Neuronal stem cell (in vitro differentiated cells): Measurements from ENCODE around the gene XIST.
A peak's percentile ranks its signal among the peaks of the same experiment; 100 is the strongest.

ENCODE experiments used
- DNase-seq: peaks from one replicate; pipeline ENCODE4 v3.0.0-alpha.2; 2013; ENCODE audit warnings: low spot score
- H2AFZ ChIP-seq: one replicate; pipeline ENCODE4 v1.6.1; 2013; ENCODE audit warnings: mild to moderate bottlenecking, low read length, inconsistent platforms
- H2AK5ac ChIP-seq: 2 replicates; pipeline ENCODE4 v1.6.1; 2013; ENCODE audit warnings: low read depth, mild to moderate bottlenecking, inconsistent platforms, low read length, moderate library complexity, mixed read lengths
- H2BK120ac ChIP-seq: 2 replicates; pipeline ENCODE4 v1.6.1; 2013; ENCODE audit warnings: low read depth, mild to moderate bottlenecking, inconsistent platforms, low read length, moderate library complexity, mixed read lengths
- H2BK12ac ChIP-seq: one replicate; pipeline ENCODE4 v1.6.1; 2013; ENCODE audit warnings: low read length, inconsistent platforms
- H2BK15ac ChIP-seq: 2 replicates; pipeline ENCODE4 v1.6.1; 2013; ENCODE audit warnings: mild to moderate bottlenecking, low read length, inconsistent platforms, mixed read lengths
- H2BK5ac ChIP-seq: one replicate; pipeline ENCODE4 v1.6.1; 2013; ENCODE audit warnings: inconsistent platforms, mild to moderate bottlenecking, low read length, moderate library complexity
- H3K14ac ChIP-seq: one replicate; pipeline ENCODE4 v1.6.1; 2013; ENCODE audit warnings: low read length, inconsistent platforms
- H3K18ac ChIP-seq: 2 replicates; pipeline ENCODE4 v1.6.1; 2013; ENCODE audit warnings: low read length, inconsistent platforms
- H3K23ac ChIP-seq: 2 replicates; pipeline ENCODE4 v1.6.1; 2013; ENCODE audit warnings: low read depth, mild to moderate bottlenecking, mixed read lengths, low read length, inconsistent platforms; ENCODE audit not compliant: poor library complexity
- H3K27ac ChIP-seq: replicated peaks from 3 replicates; pipeline ENCODE4 v1.5.1; 2013; ENCODE audit warnings: low read length, inconsistent platforms
- H3K27me3 ChIP-seq, 3 experiments: 2 replicates each; pipeline ENCODE4 v1.6.1; 2013; ENCODE audit warnings: low read length in 3 of 3, mild to moderate bottlenecking in 2 of 3, inconsistent platforms in 1 of 3, low read depth in 1 of 3, mixed read lengths in 1 of 3, moderate library complexity in 1 of 3; ENCODE audit not compliant: control insufficient read depth in 3 of 3, insufficient read depth in 3 of 3
- H3K36me3 ChIP-seq, 2 donors: replicated peaks in 1 of 2; 2 replicates each; pipeline ENCODE4 v1.6.1; 2013; ENCODE audit warnings: low read length in 2 of 2; ENCODE audit not compliant: control insufficient read depth in 2 of 2, insufficient read depth in 2 of 2
- H3K4ac ChIP-seq: 2 replicates; pipeline ENCODE4 v1.6.1; 2013; ENCODE audit warnings: inconsistent platforms, mild to moderate bottlenecking, low read length, moderate library complexity
- H3K4me1 ChIP-seq, 2 donors: 1 replicate in 1 of 2; 2 replicates in 1 of 2; pipeline ENCODE4 v1.6.1; 2013; ENCODE audit warnings: low read length in 2 of 2, low read depth in 1 of 2; ENCODE audit not compliant: control insufficient read depth in 2 of 2, insufficient read depth in 1 of 2
- H3K4me2 ChIP-seq: one replicate; pipeline ENCODE4 v1.6.1; 2013; ENCODE audit warnings: mild to moderate bottlenecking, low read length, inconsistent platforms; ENCODE audit not compliant: insufficient read depth, poor library complexity, severe bottlenecking
- H3K4me3 ChIP-seq, 2 donors: 2 replicates each; pipeline ENCODE4 v1.5.1; 2013; ENCODE audit warnings: low read length in 2 of 2, mild to moderate bottlenecking in 2 of 2, inconsistent platforms in 1 of 2, moderate library complexity in 1 of 2
- H3K79me1 ChIP-seq: one replicate; pipeline ENCODE4 v1.6.1; 2013; ENCODE audit warnings: low read depth, mild to moderate bottlenecking, inconsistent platforms, low read length, moderate library complexity
- H3K9ac ChIP-seq: one replicate; pipeline ENCODE4 v1.6.1; 2013; ENCODE audit warnings: mild to moderate bottlenecking, low read depth, low read length, inconsistent platforms; ENCODE audit not compliant: poor library complexity
- H3K9me3 ChIP-seq, 2 donors: replicated peaks in 1 of 2; 2 replicates each; pipeline versions ENCODE3 to v1.6.1; 2013; ENCODE audit warnings: low read length in 2 of 2, mild to moderate bottlenecking in 2 of 2, inconsistent platforms in 1 of 2, low read depth in 1 of 2, mixed read lengths in 1 of 2, moderate library complexity in 1 of 2; ENCODE audit not compliant: control insufficient read depth in 2 of 2, insufficient read depth in 1 of 2
- H4K8ac ChIP-seq: one replicate; pipeline ENCODE4 v1.6.1; 2013; ENCODE audit warnings: low read depth, mild to moderate bottlenecking, inconsistent platforms, low read length, moderate library complexity
- H4K91ac ChIP-seq: one replicate; pipeline ENCODE4 v1.6.1; 2013; ENCODE audit warnings: low read length, low read depth, mild to moderate bottlenecking, inconsistent platforms; ENCODE audit not compliant: poor library complexity
- WGBS, 2 donors: extraction: QIAGEN DNeasy Blood & Tissue Kit; methylation state at CpG; one replicate each; pipeline ENCODE4 v1.1.7; 2013; ENCODE audit warnings: missing lambda C conversion rate in 2 of 2, mixed read lengths in 1 of 2; ENCODE audit not compliant: insufficient read length in 2 of 2, insufficient replicate concordance in 1 of 2; ENCODE audit errors: extremely low coverage in 2 of 2; 5-methylcytosine and 5-hydroxymethylcytosine counted together

Gene XIST

DNA sequence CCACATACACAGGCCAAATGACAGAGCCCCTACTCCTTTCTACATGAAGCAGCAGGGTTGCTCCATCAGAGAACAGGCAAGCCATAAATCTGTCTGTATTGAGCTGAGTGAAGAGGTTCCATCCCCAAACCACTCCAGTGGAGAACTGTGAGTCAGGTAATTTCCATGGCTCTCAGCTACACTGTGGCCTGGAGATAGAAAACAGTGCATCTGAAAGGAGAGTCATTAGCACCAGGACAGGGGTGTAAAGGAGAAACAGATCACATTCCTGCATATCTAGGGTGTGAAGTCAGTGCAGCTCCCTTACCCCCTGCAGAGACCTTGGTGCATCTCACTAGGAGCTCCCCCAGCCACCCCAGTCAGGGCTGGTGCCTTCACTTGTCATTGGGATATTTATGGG, 25.2 kb upstream of the XIST start:
- H3K18ac ChIP-seq, result no peak overlapping the region
- H3K27me3 ChIP-seq, result no peaks in the 10 kb centered on the region
- H2BK5ac ChIP-seq, result no peak overlapping the region
- no peak overlapping the region for H3K9ac ChIP-seq
- H3K36me3 ChIP-seq, result no peaks in the 10 kb centered on the region
- no peak for DNase-seq
- H3K4me1 ChIP-seq, result no peaks in the 10 kb centered on the region
- no peak overlapping the region for H3K27ac ChIP-seq
- H3K23ac ChIP-seq, result no peak overlapping the region
- H3K14ac ChIP-seq, result no peak overlapping the region
- no peak overlapping the region for H2AFZ ChIP-seq
- H3K4me3 ChIP-seq, result no peak overlapping the region
- H4K8ac ChIP-seq, result no peak overlapping the region
- H2BK15ac ChIP-seq, result no peak overlapping the region
- no peak overlapping the region for H3K4ac ChIP-seq
- no peak overlapping the region for H2BK120ac ChIP-seq
- H4K91ac ChIP-seq, result no peak overlapping the region
- no peak overlapping the region for H2BK12ac ChIP-seq
- no peaks in the 10 kb centered on the region for H3K9me3 ChIP-seq
- no peak overlapping the region for H3K4me2 ChIP-seq
- no peaks in the 10 kb centered on the region for H3K79me1 ChIP-seq
- H2AK5ac ChIP-seq, result no peak overlapping the region

GRCh38 chrX:73876911-73877310, 24.4 kb upstream of the XIST start:
- no peak overlapping the region for H2AK5ac ChIP-seq
- no peak overlapping the region for H3K23ac ChIP-seq
- H2AFZ ChIP-seq, result peak overlapping the region; percentile 19
- no peaks in the 10 kb centered on the region for H3K79me1 ChIP-seq
- no peak overlapping the region for H2BK120ac ChIP-seq
- no peaks in the 10 kb centered on the region for H3K4me1 ChIP-seq
- WGBS, 2 donors, result no CpG with 5 or more reads among the region's 2 CpGs
- no peak for DNase-seq
- no peak overlapping the region for H3K4me3 ChIP-seq
- H3K36me3 ChIP-seq, result no peaks in the 10 kb centered on the region
- no peak overlapping the region for H4K8ac ChIP-seq
- no peak overlapping the region for H3K4me2 ChIP-seq
- no peaks in the 10 kb centered on the region for H3K27me3 ChIP-seq
- no peak overlapping the region for H3K27ac ChIP-seq
- no peaks in the 10 kb centered on the region for H3K9me3 ChIP-seq
- H3K18ac ChIP-seq, result no peak overlapping the region
- H2BK15ac ChIP-seq, result no peak overlapping the region
- H2BK5ac ChIP-seq, result no peak overlapping the region
- H3K9ac ChIP-seq, result no peak overlapping the region
- H4K91ac ChIP-seq, result no peak overlapping the region
- peak overlapping the region; percentile 8 for H3K14ac ChIP-seq
- H2BK12ac ChIP-seq, result no peak overlapping the region
- no peak overlapping the region for H3K4ac ChIP-seq

- Histone ChIP-seq H3K14ac (no peak overlapping the region), H2BK5ac (no peak overlapping the region), H3K27ac (no peak overlapping the region), H3K4me2 (no peak overlapping the region), H2BK12ac (no peak overlapping the region), H3K9me3 (no peaks in the 10 kb centered on the region), H3K27me3 (no peaks in the 10 kb centered on the region), H3K18ac (no peak overlapping the region), H2AK5ac (no peak overlapping the region), H3K9ac (no peak overlapping the region), H2BK15ac (no peak overlapping the region), H2BK120ac (no peak overlapping the region), H3K4me1 (no peaks in the 10 kb centered on the region), H4K91ac (no peak overlapping the region), H3K4ac (no peak overlapping the region), H4K8ac (no peak overlapping the region), H3K79me1 (no peaks in the 10 kb centered on the region), H3K4me3 (no peak overlapping the region), H2AFZ (no peak overlapping the region), H3K36me3 (no peaks in the 10 kb centered on the region), H3K23ac (no peak overlapping the region)
- no CpG with 5 or more reads among the region's 1 CpG for WGBS, 2 donors
- no peak for DNase-seq
Measured at GRCh38 chrX:73868916-73869315, 16.4 kb upstream of the XIST start.

GRCh38 chrX:73867144-73867543, 14.6 kb upstream of the XIST start:
- Histone ChIP-seq H2BK12ac (no peak overlapping the region), H2BK5ac (no peak overlapping the region), H2AK5ac (no peak overlapping the region), H3K27me3 (no peaks in the 10 kb centered on the region), H3K4me2 (no peak overlapping the region), H4K8ac (no peak overlapping the region), H3K4me1 (no peaks in the 10 kb centered on the region), H3K79me1 (no peaks in the 10 kb centered on the region), H3K4ac (no peak overlapping the region), H3K36me3 (no peaks in the 10 kb centered on the region), H3K9me3 (no peaks in the 10 kb centered on the region), H3K14ac (no peak overlapping the region), H3K27ac (no peak overlapping the region), H2BK15ac (no peak overlapping the region), H4K91ac (no peak overlapping the region), H3K4me3 (no peak overlapping the region), H3K18ac (no peak overlapping the region), H3K23ac (no peak overlapping the region), H3K9ac (no peak overlapping the region), H2BK120ac (no peak overlapping the region), H2AFZ (no peak overlapping the region)
- no peak for DNase-seq
- no CpG with 5 or more reads among the region's 6 CpGs for WGBS, 2 donors
